GM18507 (cell line): Measurements from ENCODE around the gene CCRL2.

ENCODE experiments used
- DNase-seq: peaks from one replicate; pipeline ENCODE4 v3.0.0; 2011; ENCODE audit warnings: low read depth; ENCODE audit not compliant: insufficient read length; ENCODE audit errors: extremely low spot score
- FAIRE-seq: peaks from 2 replicates; lab custom pipeline; 2011; peaks lifted over from hg19 to GRCh38; lab: Jason Lieb, UNC

The CCRL2 gene

DNA sequence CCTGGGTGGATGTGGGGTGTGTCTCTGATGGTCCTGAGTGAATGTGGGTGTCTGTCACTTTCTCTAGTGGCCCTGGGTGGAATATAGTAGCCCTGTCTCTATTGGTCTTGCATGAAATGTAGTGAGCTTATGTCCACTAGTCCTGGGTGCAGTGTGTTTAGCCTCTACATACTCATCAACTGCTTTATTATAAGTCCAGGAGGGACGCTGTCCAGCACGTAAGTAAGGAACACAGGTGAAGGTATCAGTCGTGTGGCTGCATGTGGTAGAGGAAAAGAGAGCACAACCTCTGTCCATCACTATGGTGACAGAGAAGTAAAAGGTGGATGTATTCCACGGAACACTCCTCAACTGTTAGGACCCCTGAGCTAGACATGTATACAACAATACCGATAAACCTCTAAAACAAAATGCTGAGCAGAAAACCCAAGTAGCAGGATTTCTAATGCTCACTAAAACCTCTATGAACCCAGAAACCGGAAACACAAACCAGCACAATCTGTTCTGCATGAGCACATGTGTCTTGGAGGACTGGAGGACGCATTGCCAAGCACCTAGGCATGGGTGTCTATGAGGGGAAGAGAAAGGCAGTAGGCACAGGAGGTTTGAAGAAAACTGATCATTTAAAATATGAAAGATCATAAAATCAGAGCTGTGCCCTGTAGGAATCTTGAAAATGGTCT, 46.6 kb downstream of the CCRL2 start:
- FAIRE-seq (no peak), DNase-seq (no peak)

DNA sequence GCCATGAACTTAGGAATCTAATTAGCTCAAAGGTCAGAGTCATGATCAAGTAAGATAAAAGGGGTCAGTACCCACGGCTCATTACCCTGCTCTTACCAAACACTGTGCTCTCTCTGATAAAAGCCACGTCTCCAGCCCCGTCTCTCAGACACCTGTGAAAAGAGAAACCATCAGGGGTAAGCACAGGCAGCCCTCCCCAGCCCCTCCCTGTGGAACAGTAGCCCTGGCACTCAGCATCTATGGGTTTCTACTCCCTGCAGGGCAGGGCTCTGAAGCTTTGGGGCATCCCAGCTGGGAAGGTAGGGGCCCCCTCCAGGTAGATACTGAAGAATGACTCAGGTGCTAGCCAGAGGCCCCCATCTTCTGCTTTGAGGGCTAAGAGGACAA, 47.1 kb downstream of the CCRL2 start:
- no peak for DNase-seq
- no peak for FAIRE-seq

DNA sequence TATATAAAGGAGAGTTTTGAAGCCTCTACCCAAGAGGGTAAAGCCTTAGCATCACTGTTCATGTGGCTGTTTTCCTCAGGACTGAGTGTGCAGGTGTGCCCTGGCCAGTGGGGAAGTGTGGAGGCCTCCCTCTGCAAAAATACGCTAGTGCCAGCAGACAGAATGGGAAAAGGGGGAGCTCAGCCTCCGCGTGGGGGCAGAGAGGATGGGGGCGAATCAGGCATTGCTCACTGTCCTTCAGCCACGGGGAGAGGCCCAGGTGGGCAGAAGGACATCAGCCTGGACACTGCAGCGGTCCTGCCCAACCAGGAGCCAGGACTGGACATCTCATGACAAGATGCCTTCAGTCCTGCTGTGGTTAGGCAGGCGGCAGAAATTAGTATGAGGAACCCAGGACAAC, 47.5 kb downstream of the CCRL2 start:
- FAIRE-seq (no peak), DNase-seq (no peak)

- FAIRE-seq (no peak), DNase-seq (no peak)
These were observed 48.4 kb downstream of the CCRL2 start for GRCh38 chr3:46455231-46456115.

DNA sequence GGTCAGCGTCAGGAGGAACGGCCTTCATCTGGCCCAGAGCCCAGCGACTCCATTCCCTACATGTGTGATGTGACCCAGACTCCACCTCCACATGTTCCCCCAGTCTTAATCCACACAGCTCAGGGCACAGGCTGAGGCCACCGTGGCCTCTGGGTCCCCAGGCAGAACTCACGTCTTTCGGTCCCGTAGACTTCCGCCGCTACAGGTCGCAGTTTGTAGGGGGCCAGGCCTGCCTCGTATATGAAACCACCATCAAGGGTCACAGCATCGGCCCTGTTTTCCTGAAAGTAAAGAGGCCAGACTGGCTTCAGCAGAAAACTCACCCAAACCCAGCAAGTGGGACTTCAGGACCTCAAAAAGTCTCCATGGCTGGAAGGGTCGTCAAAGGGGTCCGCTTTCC, 49.1 kb downstream of the CCRL2 start:
- DNase-seq (no peak), FAIRE-seq (no peak)
